Measurements from ENCODE around the gene PAX7.

PAX7 gene

GRCh38 chr1:18703041-18703621 lies 72.5 kb downstream of the PAX7 start:
- DNase-seq (ENCODE audit: low read depth), result no peak

GRCh38 chr1:18705811-18706210 lies 75.2 kb downstream of the PAX7 start:
- DNase-seq (ENCODE audit: low read depth), result no peak

- DNase-seq (ENCODE audit: low read depth), result no peak
These were observed 77.1 kb downstream of the PAX7 start for GRCh38 chr1:18707696-18708257.

GRCh38 chr1:18710002-18710401 lies 79.4 kb downstream of the PAX7 start:
- DNase-seq (ENCODE audit: low read depth), result no peak

- DNase-seq (ENCODE audit: low read depth), result no peak
These were observed 80.4 kb downstream of the PAX7 start for GRCh38 chr1:18711003-18711402.

GRCh38 chr1:18711536-18712251 lies 81.0 kb downstream of the PAX7 start:
- no peak for DNase-seq (ENCODE audit: low read depth)

- no peak for DNase-seq (ENCODE audit: low read depth)
These were observed 81.6 kb downstream of the PAX7 start for GRCh38 chr1:18712252-18712600.

- DNase-seq (ENCODE audit: low read depth), result no peak
These were observed 83.9 kb downstream of the PAX7 start for GRCh38 chr1:18714404-18715175.

GRCh38 chr1:18716112-18716784 lies 85.6 kb downstream of the PAX7 start:
- DNase-seq (ENCODE audit: low read depth), result no peak

GRCh38 chr1:18716785-18717678 lies 86.4 kb downstream of the PAX7 start:
- no peak for DNase-seq (ENCODE audit: low read depth)

- no peak for DNase-seq (ENCODE audit: low read depth)
These were observed 89.3 kb downstream of the PAX7 start for GRCh38 chr1:18719786-18720451.

GRCh38 chr1:18721041-18721440 lies 90.4 kb downstream of the PAX7 start:
- no peak for DNase-seq (ENCODE audit: low read depth)

GRCh38 chr1:18721776-18722175 lies 91.1 kb downstream of the PAX7 start:
- DNase-seq (ENCODE audit: low read depth), result no peak

- DNase-seq (ENCODE audit: low read depth), result no peak
These were observed 91.6 kb downstream of the PAX7 start for GRCh38 chr1:18722270-18722669.

GRCh38 chr1:18723206-18723605 lies 92.6 kb downstream of the PAX7 start:
- no peak for DNase-seq (ENCODE audit: low read depth)

- DNase-seq (ENCODE audit: low read depth), result no peak
These were observed 93.2 kb downstream of the PAX7 start for GRCh38 chr1:18723701-18724411.

- DNase-seq (ENCODE audit: low read depth), result no peak
These were observed 94.2 kb downstream of the PAX7 start for GRCh38 chr1:18724801-18725200.

GRCh38 chr1:18725231-18725895 lies 94.7 kb downstream of the PAX7 start:
- DNase-seq (ENCODE audit: low read depth), result no peak

- DNase-seq (ENCODE audit: low read depth), result no peak
These were observed 95.7 kb downstream of the PAX7 start for GRCh38 chr1:18726368-18726767.

GRCh38 chr1:18727956-18728355 lies 97.3 kb downstream of the PAX7 start:
- DNase-seq (ENCODE audit: low read depth), result no peak
